LHCN-M2 (cell line): ENCODE data around the gene WNK3. TPM values are rescaled to one million over a fixed set of nuclear protein-coding genes. Genes with fewer than 3 reads are reported as not detected.

Experiments
- DNase-seq: peaks from one replicate; pipeline ENCODE4 v3.0.0-alpha.2; 2012; ENCODE audit warnings: low read depth
- total RNA-seq: library from RNA; depleted of rRNA; stranded (reverse); fragments of >200 nt; gene quantifications from 2 replicates; pipeline ENCODE4 v1.2.3, GENCODE V29; 2014; rRNA removed

WNK3 gene
- total RNA-seq, 1 experiment from 2014 or later = not detected

- DNase-seq = peak; percentile 73
These were observed 186.2 kb downstream of the WNK3 start for GRCh38 chrX:54171527-54172250.

GRCh38 chrX:54171091-54171490 is 186.8 kb downstream of the WNK3 start:
- DNase-seq = no peak

GRCh38 chrX:54166915-54167314 is 190.9 kb downstream of the WNK3 start:
- no peak for DNase-seq

GRCh38 chrX:54157561-54157960 is 200.3 kb downstream of the WNK3 start:
- no peak for DNase-seq

Other genes starting within 250 kb of the WNK3 start
- 7.6 and 12.5 TPM in 2 replicates for gene FAM120C, start 174.8 kb downstream of the WNK3 start, total RNA-seq
- gene TSR2, start 82.4 kb upstream of the WNK3 start, total RNA-seq = 17.1 and 20.1 TPM in 2 replicates
- 6.4 and 7.1 TPM in 2 replicates for gene FGD1, start 138.2 kb upstream of the WNK3 start, total RNA-seq
- gene GNL3L, start 172.2 kb upstream of the WNK3 start, total RNA-seq = 33.9 and 40.5 TPM in 2 replicates